Glutamatergic neuron (in vitro differentiated cells): ENCODE data around the gene GPR15. TPM values are rescaled to one million over a fixed set of nuclear protein-coding genes. Genes with fewer than 3 reads are reported as not detected.
A peak's percentile ranks its signal among the peaks of the same experiment; 100 is the strongest.

ENCODE experiments used
- DNase-seq: peaks from one replicate; pipeline ENCODE4 v3.0.0; 2022
- H3K27ac Mint-ChIP-seq: one replicate; pipeline ENCODE4 v1.8.0; 2020; ENCODE audit warnings: mild to moderate bottlenecking, mixed read lengths, inconsistent platforms; ENCODE audit not compliant: unreplicated experiment
- H3K27me3 Mint-ChIP-seq: one replicate; pipeline ENCODE4 v1.8.0; 2020; ENCODE audit warnings: mild to moderate bottlenecking, moderate library complexity, mixed read lengths, inconsistent platforms; ENCODE audit not compliant: unreplicated experiment
- H3K36me3 Mint-ChIP-seq: one replicate; pipeline ENCODE4 v1.8.0; 2020; ENCODE audit warnings: mild to moderate bottlenecking, mixed read lengths, inconsistent platforms; ENCODE audit not compliant: unreplicated experiment
- H3K4me1 Mint-ChIP-seq: one replicate; pipeline ENCODE4 v1.8.0; 2020; ENCODE audit warnings: mild to moderate bottlenecking, low read depth, mixed read lengths, inconsistent platforms; ENCODE audit not compliant: unreplicated experiment
- H3K4me3 Mint-ChIP-seq: one replicate; pipeline ENCODE4 v1.8.0; 2020; ENCODE audit warnings: mild to moderate bottlenecking, mixed read lengths, inconsistent platforms; ENCODE audit not compliant: unreplicated experiment
- H3K9me3 Mint-ChIP-seq: one replicate; pipeline ENCODE4 v1.8.0; 2020; ENCODE audit warnings: mild to moderate bottlenecking, moderate library complexity, mixed read lengths, inconsistent platforms; ENCODE audit not compliant: unreplicated experiment
- total RNA-seq: library from RNA; stranded (reverse); fragmentation: NEBNext Ultra II Directional; extraction: Animal tissue kit (Norgen Biotek cat#: 25700); gene quantifications from one replicate; pipeline ENCODE4 v1.2.1, GENCODE V29; 2021; ENCODE audit not compliant: unreplicated experiment
- TF ChIP-seq, protein P1 (sequence below): fragments of 200-600 bp; sonication (generic); IDR thresholded peaks from one replicate; pipeline ENCODE4 v1.5.0; 2021; ENCODE audit not compliant: partially characterized antibody, unreplicated experiment

GPR15 gene
- total RNA-seq, 1 donor from 2014 or later: not detected

DNA sequence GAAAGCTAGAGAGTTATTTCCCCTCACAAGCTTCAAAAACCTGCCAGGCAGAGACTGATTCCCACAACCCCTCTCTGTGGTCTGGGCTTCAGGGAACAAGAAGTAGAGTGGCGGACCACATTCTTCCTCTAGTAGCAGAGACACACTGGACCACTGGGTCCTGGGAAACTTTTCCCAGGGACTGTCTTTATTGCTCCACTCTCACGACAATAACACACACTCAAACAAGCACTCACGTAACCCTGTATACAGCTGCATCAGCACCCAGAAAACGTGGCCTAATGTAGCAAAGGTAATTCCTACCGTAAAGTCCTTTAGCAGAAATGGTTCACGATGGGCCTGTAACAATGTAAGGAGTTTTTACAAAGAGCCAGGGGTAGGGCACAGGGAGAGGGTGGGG lies 34.1 kb downstream of the GPR15 start:
- TF ChIP-seq, protein P1, sequence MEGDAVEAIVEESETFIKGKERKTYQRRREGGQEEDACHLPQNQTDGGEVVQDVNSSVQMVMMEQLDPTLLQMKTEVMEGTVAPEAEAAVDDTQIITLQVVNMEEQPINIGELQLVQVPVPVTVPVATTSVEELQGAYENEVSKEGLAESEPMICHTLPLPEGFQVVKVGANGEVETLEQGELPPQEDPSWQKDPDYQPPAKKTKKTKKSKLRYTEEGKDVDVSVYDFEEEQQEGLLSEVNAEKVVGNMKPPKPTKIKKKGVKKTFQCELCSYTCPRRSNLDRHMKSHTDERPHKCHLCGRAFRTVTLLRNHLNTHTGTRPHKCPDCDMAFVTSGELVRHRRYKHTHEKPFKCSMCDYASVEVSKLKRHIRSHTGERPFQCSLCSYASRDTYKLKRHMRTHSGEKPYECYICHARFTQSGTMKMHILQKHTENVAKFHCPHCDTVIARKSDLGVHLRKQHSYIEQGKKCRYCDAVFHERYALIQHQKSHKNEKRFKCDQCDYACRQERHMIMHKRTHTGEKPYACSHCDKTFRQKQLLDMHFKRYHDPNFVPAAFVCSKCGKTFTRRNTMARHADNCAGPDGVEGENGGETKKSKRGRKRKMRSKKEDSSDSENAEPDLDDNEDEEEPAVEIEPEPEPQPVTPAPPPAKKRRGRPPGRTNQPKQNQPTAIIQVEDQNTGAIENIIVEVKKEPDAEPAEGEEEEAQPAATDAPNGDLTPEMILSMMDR: no peak
- H3K27me3 Mint-ChIP-seq: peaks cover 2% of the 10 kb centered on the region
- no peaks in the 10 kb centered on the region for H3K36me3 Mint-ChIP-seq
- no peaks in the 10 kb centered on the region for H3K4me1 Mint-ChIP-seq
- H3K27ac Mint-ChIP-seq: no peak overlapping the region
- no peak overlapping the region for H3K4me3 Mint-ChIP-seq
- H3K9me3 Mint-ChIP-seq: no peaks in the 10 kb centered on the region
- no peak for DNase-seq

DNA sequence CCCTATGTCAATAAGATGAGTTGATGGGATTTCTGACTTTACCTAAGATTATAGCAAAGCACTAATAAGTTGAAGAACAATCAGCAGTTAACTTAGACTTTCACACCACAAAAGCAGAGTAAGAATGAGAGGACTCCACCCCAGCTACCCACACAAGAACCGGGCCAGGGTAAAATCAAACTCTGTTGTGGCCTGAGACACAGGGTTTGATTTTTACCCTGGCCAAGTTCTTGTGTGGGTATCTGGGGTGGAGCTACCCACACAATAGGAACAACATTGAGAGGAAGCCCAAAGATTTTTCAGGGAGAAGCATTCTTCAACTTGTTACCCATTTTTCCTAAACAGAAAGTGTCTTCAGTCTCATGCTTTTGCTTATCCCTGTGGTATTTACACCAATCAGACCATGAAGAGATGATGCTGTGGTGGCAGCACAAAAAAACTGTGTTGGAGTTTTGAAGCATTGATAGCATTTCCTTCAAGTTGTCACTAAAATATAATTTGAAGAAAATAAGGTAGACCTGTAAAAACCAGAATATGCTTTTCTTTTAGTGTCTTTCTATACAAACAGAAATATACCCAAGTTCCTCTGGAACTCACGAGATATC lies 36.0 kb downstream of the GPR15 start:
- H3K27ac Mint-ChIP-seq: no peak overlapping the region
- no peak overlapping the region for H3K4me3 Mint-ChIP-seq
- no peak for DNase-seq
- H3K36me3 Mint-ChIP-seq: no peaks in the 10 kb centered on the region
- H3K9me3 Mint-ChIP-seq: no peaks in the 10 kb centered on the region
- peaks cover 2% of the 10 kb centered on the region for H3K27me3 Mint-ChIP-seq
- TF ChIP-seq, protein P1: no peak
- no peaks in the 10 kb centered on the region for H3K4me1 Mint-ChIP-seq

DNA sequence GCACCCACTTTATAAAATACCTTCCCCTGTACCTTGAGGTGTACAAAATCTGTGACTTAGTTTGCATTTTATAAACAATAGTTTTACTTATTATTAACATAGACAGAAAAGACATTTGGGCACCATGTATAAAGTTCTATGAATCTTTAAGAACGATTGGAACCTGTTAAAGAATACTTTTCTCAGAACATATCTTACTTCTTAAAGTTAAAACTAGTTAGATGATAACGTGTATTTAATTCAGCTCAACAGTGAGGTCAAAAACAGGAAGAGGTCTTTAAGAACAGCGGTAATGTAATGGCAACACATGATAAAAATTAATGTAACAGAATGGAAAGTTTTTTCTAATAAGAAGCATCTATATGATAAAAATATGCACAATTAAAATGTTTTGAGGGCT lies 36.6 kb downstream of the GPR15 start:
- Mint-ChIP-seq H3K27ac (no peak overlapping the region), H3K36me3 (no peaks in the 10 kb centered on the region), H3K4me3 (no peak overlapping the region), H3K27me3 (peaks cover 2% of the 10 kb centered on the region), H3K4me1 (no peaks in the 10 kb centered on the region), H3K9me3 (no peaks in the 10 kb centered on the region)
- TF ChIP-seq, protein P1: no peak
- no peak for DNase-seq

DNA sequence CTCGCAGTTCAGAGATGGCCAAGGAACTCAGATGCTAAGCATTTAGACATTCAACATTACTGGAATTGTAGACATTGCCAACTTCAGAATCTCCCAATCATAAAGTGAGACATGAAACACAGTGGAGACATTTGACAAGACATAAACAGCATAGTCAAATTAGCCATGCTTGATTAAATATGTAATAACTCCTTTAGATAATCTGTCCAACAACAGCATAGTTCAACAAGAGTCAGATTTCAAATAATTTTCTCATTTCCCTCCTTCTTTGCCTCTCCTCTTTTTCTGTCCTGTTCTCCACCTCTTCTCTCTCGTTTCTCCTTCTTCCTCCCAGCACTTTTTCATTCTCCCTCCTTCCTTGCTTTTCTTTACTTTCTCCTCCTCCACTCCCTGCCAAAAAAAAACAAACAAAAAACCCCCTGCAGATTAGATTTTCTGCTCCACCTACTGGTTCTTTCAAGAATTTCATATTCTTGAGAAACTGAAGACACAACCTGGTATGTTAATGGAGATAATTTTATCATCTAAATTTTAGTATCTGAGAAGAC lies 41.5 kb downstream of the GPR15 start:
- Mint-ChIP-seq H3K27me3 (peaks cover 2% of the 10 kb centered on the region), H3K9me3 (no peaks in the 10 kb centered on the region), H3K4me1 (no peaks in the 10 kb centered on the region), H3K4me3 (no peak overlapping the region), H3K27ac (no peak overlapping the region), H3K36me3 (no peaks in the 10 kb centered on the region)
- DNase-seq: no peak
- TF ChIP-seq, protein P1: peak; percentile 71

DNA sequence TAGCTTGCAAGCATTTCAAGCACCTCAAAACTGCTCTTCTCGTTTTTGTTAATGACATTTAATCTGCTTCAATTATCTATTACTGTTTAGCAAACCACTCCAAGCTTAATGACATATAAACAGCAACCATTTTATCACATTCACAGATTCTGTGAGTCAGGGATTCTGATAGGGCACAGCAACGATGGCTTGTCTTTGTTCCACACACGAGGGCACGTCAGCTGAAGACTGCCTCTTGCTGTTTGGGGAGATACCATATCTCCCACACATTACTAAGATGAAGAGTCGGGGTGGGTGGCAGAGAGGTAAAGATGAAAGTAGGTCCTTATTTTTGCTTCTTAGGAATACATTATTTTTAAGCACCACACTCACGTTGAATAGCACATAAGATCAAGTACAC lies 42.4 kb downstream of the GPR15 start:
- Mint-ChIP-seq H3K27me3 (peaks cover 1% of the 10 kb centered on the region), H3K9me3 (no peaks in the 10 kb centered on the region), H3K36me3 (no peaks in the 10 kb centered on the region), H3K4me1 (no peaks in the 10 kb centered on the region), H3K27ac (no peak overlapping the region), H3K4me3 (no peak overlapping the region)
- TF ChIP-seq, protein P1: no peak
- DNase-seq: no peak
